ENCODE measurements around the gene IFT20. TPM values are rescaled to one million over a fixed set of nuclear protein-coding genes. Genes with fewer than 3 reads are reported as not detected.

The IFT20 gene
- total RNA-seq, 1 donor from 2014 or later: 13.6 TPM

- Histone ChIP-seq H3K27ac (peak overlapping the region; percentile 92 to 95), H3K4me1 (peaks cover 3 to 17% of the 10 kb centered on the region in 2 donors), H3K36me3 (peaks cover 49 to 64% of the 10 kb centered on the region in 2 donors), H3K27me3 (no peaks in the 10 kb centered on the region), H3K4me3 (peak overlapping the region; percentile 93 to 99), H3K9me3 (no peaks in the 10 kb centered on the region)
- intact Hi-C loops (cut with DNase I): loop anchor here (1.0 to 5.0 kb wide), 3 partner anchors 23 to 316 kb away; partner anchors contain the start of genes IFT20, NLK, TMEM97 and TNFAIP1
- TF ChIP-seq CTCF (IDR thresholded peaks at IDR 0.05): no peak
- no peak for DNase-seq (ENCODE audit: low spot score in 2 of 2)
These were observed 22.6 kb upstream of the IFT20 start for GRCh38 chr17:28357901-28358197.

DNA sequence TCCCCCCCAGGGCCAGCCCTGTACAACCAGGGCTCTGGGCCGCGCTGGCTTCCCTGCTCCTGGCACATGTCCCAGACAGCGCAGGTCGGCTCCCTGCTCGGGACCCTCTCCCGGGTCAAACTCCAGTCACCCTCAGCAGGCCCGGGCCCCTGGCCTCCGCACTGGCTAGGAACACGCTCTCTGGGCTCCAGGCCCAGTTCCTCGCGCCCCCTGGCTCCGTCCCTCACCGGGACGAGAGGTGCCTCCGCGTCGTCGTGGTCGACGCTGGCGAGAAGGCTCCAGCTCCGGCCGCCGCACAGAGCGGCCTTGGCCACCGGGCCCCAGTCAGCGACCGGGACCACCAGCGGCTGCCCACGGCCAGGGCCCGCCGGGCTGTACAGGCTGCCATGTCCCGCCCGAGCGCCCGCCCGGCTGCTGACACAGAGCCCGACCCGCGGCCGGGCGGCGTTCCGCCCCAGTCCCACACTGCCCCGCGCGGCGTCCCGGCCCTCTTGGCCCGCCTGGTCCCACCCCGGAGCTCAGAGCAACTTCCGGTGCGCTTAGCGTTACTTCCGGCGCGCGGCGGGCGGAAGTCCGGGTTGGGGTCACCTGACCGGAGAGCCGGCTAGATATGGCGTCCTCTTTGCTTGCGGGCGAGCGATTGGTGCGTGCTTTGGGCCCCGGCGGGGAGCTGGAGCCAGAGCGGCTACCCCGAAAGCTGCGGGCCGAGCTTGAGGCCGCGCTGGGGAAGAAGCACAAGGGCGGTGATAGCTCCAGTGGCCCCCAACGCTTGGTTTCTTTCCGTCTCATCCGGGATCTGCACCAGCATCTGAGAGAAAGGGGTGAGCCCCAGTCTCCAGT is 22.0 kb upstream of the IFT20 start, which contains the start of gene POLDIP2:
Gene POLDIP2, minus strand, starts transcription at position 467 of the 840 bp plus-strand sequence. Its CDS starts 79 bp downstream, at position 388.
- no peaks in the 10 kb centered on the region for H3K27me3 ChIP-seq
- H3K27ac ChIP-seq: peak within 1 kb of the TSS; percentile 92 to 95
- H3K9me3 ChIP-seq: no peaks in the 10 kb centered on the region
- peaks cover 47 to 64% of the 10 kb centered on the region in 2 donors for H3K36me3 ChIP-seq
- H3K4me3 ChIP-seq: peak within 1 kb of the TSS; percentile 93 to 99
- peak in 1 of 3 experiments; percentile 14 for TF ChIP-seq CTCF (IDR thresholded peaks at IDR 0.05)
- H3K4me1 ChIP-seq: peaks cover 3 to 17% of the 10 kb centered on the region in 2 donors
- peak; percentile 75 to 97 for DNase-seq (ENCODE audit: low spot score in 2 of 2)
- intact Hi-C loops (cut with DNase I): loop anchor here (1.0 to 5.0 kb wide), 3 partner anchors 22 to 315 kb away; partner anchors contain the start of genes IFT20, NLK, TMEM97 and TNFAIP1

GRCh38 chr17:28350271-28350670 is 15.0 kb upstream of the IFT20 start:
- H3K27ac ChIP-seq: no peak overlapping the region
- TF ChIP-seq CTCF (IDR thresholded peaks at IDR 0.05): no peak
- H3K36me3 ChIP-seq: peaks cover 47 to 81% of the 10 kb centered on the region in 2 donors
- H3K4me3 ChIP-seq: no peak overlapping the region
- no peaks in the 10 kb centered on the region for H3K27me3 ChIP-seq
- H3K4me1 ChIP-seq: peaks cover 12 to 36% of the 10 kb centered on the region in 2 donors
- DNase-seq (ENCODE audit: low spot score in 2 of 2): no peak
- H3K9me3 ChIP-seq: no peaks in the 10 kb centered on the region
- intact Hi-C loops (cut with DNase I): no loop called here

DNA sequence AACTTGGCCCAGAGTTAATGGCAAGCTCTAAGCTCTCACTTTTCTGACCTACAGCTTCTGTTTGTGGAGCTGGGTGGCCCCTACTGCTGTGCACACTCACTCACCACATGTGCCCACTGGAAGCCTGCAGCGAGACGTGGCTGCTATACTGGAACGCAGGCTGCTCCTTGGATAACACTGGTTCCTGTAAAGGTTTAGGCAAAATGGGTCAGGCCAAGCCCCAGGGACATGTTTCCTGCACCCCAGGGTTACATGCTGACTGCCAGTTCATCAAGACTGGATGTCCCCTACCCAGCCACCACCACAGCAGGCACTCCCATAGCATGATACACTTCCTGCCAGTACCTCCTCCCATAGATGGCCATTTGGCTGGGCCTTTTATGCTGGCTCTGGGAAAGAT is 13.7 kb upstream of the IFT20 start:
- no peaks in the 10 kb centered on the region for H3K27me3 ChIP-seq
- H3K36me3 ChIP-seq: peaks cover 47 to 81% of the 10 kb centered on the region in 2 donors
- peaks cover 16 to 43% of the 10 kb centered on the region in 2 donors for H3K4me1 ChIP-seq
- no peak for TF ChIP-seq CTCF (IDR thresholded peaks at IDR 0.05)
- H3K27ac ChIP-seq: no peak overlapping the region
- intact Hi-C loops (cut with DNase I): no loop called here
- no peak for DNase-seq (ENCODE audit: low spot score in 2 of 2)
- H3K9me3 ChIP-seq: no peaks in the 10 kb centered on the region
- no peak overlapping the region for H3K4me3 ChIP-seq

GRCh38 chr17:28347261-28347891 is 12.1 kb upstream of the IFT20 start:
- H3K36me3 ChIP-seq: peaks cover 50 to 81% of the 10 kb centered on the region in 2 donors
- no peak for DNase-seq (ENCODE audit: low spot score in 2 of 2)
- H3K27me3 ChIP-seq: no peaks in the 10 kb centered on the region
- no peaks in the 10 kb centered on the region for H3K9me3 ChIP-seq
- no peak for TF ChIP-seq CTCF (IDR thresholded peaks at IDR 0.05)
- H3K4me1 ChIP-seq: peaks cover 16 to 43% of the 10 kb centered on the region in 2 donors
- peak overlapping the region; percentile 73 to 79 for H3K27ac ChIP-seq
- H3K4me3 ChIP-seq: no peak overlapping the region
- intact Hi-C loops (cut with DNase I): no loop called here

Measured in ascending aorta (tissue), 2 donors.